ENCODE measurements around the gene ATP8B3. TPM values are rescaled to one million over a fixed set of nuclear protein-coding genes. Genes with fewer than 3 reads are reported as not detected.
A peak's percentile ranks its signal among the peaks of the same experiment; 100 is the strongest.

ATP8B3 gene
- total and polyA plus RNA-seq, 2 of the 13 experiments (the other 11 are each of a cell fraction or from before 2014, with no cell fraction given), result 2.6 to 5.9 TPM

DNA sequence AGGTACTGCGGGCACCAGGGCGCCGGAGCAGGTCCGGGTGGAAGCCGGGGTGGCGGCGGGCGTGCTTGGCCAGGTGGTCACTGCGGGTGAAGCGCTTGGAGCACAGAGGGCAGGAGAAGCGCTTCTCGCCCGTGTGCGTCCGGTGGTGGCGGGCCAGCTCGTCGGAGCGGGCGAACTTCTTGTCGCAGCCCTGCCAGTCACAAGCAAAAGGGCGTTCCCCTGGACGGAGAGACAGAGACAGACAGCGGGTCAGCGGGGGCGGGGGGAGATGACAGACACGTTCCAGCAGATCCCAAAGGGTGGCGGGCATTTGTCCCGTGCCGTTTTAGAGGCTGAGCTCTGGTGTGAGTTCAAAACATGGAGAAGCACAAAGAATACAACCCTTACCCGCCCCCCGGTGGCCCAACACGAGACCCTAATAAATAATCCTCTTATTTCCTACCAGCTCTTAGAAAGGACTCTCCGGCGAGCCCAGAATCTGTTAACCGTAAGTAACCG is 42.5 kb upstream of the ATP8B3 start:
- ChIA-PET CTCF (ENCODE audit: low intra/inter-chr PET ratio, low total read pairs) (no interaction called here), POLR2A (no interaction called here)
- peaks cover 40% of the 10 kb centered on the region for H4K20me1 ChIP-seq (ENCODE audit: insufficient read depth, low read length)
- FAIRE-seq, result no peak
- H3K4me2 ChIP-seq (ENCODE audit: low read depth, low read length), result no peak overlapping the region
- H3K27me3 ChIP-seq (ENCODE audit: control insufficient read depth in 1 of 2, insufficient read depth in 2 of 2, low read length in 2 of 2), result no peaks in the 10 kb centered on the region
- no peak for DNase-seq (ENCODE audit: low spot score)
- H3K27ac ChIP-seq (ENCODE audit: extremely low read length, insufficient read depth, low read length), result peak overlapping the region; percentile 13
- no peak for ATAC-seq
- H3K36me3 ChIP-seq (replicated peaks in 1 of 2; ENCODE audit: control insufficient read depth in 1 of 2, insufficient read depth in 2 of 2, low read length in 2 of 2), result 0 out of 5 replicates have a peak, but pooled peaks cover 2 to 3% of the 10 kb centered on the region in 2 experiments
- H3K79me2 ChIP-seq (ENCODE audit: insufficient read depth, low read length), result peaks cover 33% of the 10 kb centered on the region
- no peak overlapping the region for H3K9ac ChIP-seq (ENCODE audit: insufficient read depth, low read depth, low read length)
- in situ Hi-C loops (cut with HindIII; ENCODE audit: extremely low pct_ligation_motif_present, low pct_unique_long_range_greater_than_20kb) (no loop called here), intact Hi-C loops (cut with micrococcal nuclease; ENCODE audit: unreplicated experiment) (no loop called here)
- 97% methylated on average over 37 of the region's 37 CpGs for WGBS (ENCODE audit: low lambda C conversion rate)
- BruUV-seq (replicated peaks), result no TSS peak
- no peak overlapping the region for H3K4me3 ChIP-seq (replicated peaks in 1 of 3; ENCODE audit: insufficient read depth in 1 of 3, low read depth in 2 of 3, low read length in 3 of 3)
- TF ChIP-seq, protein P1, sequence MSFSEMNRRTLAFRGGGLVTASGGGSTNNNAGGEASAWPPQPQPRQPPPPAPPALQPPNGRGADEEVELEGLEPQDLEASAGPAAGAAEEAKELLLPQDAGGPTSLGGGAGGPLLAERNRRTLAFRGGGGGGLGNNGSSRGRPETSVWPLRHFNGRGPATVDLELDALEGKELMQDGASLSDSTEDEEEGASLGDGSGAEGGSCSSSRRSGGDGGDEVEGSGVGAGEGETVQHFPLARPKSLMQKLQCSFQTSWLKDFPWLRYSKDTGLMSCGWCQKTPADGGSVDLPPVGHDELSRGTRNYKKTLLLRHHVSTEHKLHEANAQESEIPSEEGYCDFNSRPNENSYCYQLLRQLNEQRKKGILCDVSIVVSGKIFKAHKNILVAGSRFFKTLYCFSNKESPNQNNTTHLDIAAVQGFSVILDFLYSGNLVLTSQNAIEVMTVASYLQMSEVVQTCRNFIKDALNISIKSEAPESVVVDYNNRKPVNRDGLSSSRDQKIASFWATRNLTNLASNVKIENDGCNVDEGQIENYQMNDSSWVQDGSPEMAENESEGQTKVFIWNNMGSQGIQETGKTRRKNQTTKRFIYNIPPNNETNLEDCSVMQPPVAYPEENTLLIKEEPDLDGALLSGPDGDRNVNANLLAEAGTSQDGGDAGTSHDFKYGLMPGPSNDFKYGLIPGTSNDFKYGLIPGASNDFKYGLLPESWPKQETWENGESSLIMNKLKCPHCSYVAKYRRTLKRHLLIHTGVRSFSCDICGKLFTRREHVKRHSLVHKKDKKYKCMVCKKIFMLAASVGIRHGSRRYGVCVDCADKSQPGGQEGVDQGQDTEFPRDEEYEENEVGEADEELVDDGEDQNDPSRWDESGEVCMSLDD (CRISPR knock-in tag; IDR thresholded peaks at IDR 0.05; ENCODE audit: borderline replicate concordance), result no peak
- TF ChIP-seq, protein P2, sequence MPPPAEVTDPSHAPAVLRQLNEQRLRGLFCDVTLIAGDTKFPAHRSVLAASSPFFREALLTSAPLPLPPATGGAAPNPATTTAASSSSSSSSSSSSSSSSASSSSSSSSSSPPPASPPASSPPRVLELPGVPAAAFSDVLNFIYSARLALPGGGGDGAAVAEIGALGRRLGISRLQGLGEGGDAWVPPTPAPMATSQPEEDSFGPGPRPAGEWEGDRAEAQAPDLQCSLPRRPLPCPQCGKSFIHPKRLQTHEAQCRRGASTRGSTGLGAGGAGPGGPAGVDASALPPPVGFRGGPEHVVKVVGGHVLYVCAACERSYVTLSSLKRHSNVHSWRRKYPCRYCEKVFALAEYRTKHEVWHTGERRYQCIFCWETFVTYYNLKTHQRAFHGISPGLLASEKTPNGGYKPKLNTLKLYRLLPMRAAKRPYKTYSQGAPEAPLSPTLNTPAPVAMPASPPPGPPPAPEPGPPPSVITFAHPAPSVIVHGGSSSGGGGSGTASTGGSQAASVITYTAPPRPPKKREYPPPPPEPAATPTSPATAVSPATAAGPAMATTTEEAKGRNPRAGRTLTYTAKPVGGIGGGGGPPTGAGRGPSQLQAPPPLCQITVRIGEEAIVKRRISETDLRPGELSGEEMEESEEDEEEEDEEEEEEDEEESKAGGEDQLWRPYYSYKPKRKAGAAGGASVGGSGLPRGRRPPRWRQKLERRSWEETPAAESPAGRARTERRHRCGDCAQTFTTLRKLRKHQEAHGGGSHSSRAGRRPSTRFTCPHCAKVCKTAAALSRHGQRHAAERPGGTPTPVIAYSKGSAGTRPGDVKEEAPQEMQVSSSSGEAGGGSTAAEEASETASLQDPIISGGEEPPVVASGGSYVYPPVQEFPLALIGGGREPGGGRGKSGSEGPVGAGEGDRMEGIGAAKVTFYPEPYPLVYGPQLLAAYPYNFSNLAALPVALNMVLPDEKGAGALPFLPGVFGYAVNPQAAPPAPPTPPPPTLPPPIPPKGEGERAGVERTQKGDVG (CRISPR knock-in tag; IDR thresholded peaks at IDR 0.05; ENCODE audit: borderline replicate concordance), result no peak
- no peak for TF ChIP-seq HMG20B (CRISPR knock-in tag; conservative IDR thresholded peaks at IDR 0.05)
- TF ChIP-seq, protein P3, sequence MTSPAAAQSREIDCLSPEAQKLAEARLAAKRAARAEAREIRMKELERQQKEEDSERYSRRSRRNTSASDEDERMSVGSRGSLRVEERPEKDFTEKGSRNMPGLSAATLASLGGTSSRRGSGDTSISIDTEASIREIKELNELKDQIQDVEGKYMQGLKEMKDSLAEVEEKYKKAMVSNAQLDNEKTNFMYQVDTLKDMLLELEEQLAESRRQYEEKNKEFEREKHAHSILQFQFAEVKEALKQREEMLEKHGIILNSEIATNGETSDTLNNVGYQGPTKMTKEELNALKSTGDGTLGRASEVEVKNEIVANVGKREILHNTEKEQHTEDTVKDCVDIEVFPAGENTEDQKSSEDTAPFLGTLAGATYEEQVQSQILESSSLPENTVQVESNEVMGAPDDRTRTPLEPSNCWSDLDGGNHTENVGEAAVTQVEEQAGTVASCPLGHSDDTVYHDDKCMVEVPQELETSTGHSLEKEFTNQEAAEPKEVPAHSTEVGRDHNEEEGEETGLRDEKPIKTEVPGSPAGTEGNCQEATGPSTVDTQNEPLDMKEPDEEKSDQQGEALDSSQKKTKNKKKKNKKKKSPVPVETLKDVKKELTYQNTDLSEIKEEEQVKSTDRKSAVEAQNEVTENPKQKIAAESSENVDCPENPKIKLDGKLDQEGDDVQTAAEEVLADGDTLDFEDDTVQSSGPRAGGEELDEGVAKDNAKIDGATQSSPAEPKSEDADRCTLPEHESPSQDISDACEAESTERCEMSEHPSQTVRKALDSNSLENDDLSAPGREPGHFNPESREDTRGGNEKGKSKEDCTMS (CRISPR knock-in tag; conservative IDR thresholded peaks at IDR 0.05), result no peak
- TF ChIP-seq, protein P4, sequence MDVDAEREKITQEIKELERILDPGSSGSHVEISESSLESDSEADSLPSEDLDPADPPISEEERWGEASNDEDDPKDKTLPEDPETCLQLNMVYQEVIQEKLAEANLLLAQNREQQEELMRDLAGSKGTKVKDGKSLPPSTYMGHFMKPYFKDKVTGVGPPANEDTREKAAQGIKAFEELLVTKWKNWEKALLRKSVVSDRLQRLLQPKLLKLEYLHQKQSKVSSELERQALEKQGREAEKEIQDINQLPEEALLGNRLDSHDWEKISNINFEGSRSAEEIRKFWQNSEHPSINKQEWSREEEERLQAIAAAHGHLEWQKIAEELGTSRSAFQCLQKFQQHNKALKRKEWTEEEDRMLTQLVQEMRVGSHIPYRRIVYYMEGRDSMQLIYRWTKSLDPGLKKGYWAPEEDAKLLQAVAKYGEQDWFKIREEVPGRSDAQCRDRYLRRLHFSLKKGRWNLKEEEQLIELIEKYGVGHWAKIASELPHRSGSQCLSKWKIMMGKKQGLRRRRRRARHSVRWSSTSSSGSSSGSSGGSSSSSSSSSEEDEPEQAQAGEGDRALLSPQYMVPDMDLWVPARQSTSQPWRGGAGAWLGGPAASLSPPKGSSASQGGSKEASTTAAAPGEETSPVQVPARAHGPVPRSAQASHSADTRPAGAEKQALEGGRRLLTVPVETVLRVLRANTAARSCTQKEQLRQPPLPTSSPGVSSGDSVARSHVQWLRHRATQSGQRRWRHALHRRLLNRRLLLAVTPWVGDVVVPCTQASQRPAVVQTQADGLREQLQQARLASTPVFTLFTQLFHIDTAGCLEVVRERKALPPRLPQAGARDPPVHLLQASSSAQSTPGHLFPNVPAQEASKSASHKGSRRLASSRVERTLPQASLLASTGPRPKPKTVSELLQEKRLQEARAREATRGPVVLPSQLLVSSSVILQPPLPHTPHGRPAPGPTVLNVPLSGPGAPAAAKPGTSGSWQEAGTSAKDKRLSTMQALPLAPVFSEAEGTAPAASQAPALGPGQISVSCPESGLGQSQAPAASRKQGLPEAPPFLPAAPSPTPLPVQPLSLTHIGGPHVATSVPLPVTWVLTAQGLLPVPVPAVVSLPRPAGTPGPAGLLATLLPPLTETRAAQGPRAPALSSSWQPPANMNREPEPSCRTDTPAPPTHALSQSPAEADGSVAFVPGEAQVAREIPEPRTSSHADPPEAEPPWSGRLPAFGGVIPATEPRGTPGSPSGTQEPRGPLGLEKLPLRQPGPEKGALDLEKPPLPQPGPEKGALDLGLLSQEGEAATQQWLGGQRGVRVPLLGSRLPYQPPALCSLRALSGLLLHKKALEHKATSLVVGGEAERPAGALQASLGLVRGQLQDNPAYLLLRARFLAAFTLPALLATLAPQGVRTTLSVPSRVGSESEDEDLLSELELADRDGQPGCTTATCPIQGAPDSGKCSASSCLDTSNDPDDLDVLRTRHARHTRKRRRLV (CRISPR knock-in tag; IDR thresholded peaks at IDR 0.05), result no peak
- TF ChIP-seq KMT2B (CRISPR knock-in tag; IDR thresholded peaks at IDR 0.05), result no peak
- TF ChIP-seq ZFY (CRISPR knock-in tag; IDR thresholded peaks at IDR 0.05), result no peak
- H3K4me1 ChIP-seq (ENCODE audit: insufficient read depth, low read length), result peaks cover 36% of the 10 kb centered on the region
- H2AFZ ChIP-seq (ENCODE audit: low read length), result no peak overlapping the region
- H3K9me3 ChIP-seq (ENCODE audit: low read length), result no peaks in the 10 kb centered on the region
